ENCODE data around the gene ZFAND3.

DNA sequence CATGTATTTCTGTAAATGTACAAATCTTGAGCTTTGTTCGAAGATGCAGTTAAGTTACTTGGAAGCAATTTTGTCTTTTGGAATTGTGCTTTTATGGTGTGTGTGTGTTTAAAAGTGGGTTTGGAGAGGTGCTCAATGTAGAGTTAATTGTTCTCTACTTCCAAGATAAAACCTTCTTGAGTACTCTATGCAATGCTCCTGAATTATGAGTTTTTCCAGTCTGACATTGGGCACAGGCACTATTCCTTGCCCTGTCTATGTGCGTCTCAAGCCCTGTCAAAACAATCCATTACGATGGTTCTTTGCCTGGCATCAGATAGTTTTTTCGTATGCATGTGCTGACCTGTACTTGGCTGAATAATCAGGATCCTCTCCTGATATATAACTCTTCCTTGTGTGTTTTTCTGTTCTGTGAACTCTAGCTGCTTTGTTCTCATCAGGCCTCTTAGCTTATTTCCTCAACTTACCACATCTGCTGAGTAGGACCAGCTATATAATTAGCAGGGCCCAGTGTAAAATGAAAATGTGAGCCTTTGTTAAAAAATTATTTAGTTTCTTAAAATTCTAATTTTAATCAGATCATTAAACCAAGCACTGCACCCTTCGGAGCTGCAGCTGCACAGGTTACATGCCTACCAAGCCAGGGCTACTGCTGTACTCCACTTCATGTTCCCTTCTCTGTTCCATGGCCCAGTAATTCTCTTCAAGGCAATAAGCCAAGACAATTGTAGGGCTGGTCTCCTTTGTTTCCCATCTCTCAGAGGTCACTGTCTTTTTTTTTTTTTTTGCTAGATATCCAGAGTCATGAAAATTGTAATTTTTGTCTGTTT, 160.1 kb downstream of the ZFAND3 start:
- TF ChIP-seq, protein P1, sequence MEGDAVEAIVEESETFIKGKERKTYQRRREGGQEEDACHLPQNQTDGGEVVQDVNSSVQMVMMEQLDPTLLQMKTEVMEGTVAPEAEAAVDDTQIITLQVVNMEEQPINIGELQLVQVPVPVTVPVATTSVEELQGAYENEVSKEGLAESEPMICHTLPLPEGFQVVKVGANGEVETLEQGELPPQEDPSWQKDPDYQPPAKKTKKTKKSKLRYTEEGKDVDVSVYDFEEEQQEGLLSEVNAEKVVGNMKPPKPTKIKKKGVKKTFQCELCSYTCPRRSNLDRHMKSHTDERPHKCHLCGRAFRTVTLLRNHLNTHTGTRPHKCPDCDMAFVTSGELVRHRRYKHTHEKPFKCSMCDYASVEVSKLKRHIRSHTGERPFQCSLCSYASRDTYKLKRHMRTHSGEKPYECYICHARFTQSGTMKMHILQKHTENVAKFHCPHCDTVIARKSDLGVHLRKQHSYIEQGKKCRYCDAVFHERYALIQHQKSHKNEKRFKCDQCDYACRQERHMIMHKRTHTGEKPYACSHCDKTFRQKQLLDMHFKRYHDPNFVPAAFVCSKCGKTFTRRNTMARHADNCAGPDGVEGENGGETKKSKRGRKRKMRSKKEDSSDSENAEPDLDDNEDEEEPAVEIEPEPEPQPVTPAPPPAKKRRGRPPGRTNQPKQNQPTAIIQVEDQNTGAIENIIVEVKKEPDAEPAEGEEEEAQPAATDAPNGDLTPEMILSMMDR (conservative IDR thresholded peaks at IDR 0.05; ENCODE audit: low read length), result no peak
- no peak for TF ChIP-seq EZH2phosphoT487 (IDR thresholded peaks at IDR 0.05; ENCODE audit: borderline replicate concordance, low read depth, low read length)

Measured in OCI-LY7 (cell line).